IMR-90 (cell line): ENCODE measurements around the gene GLE1. TPM values are rescaled to one million over a fixed set of nuclear protein-coding genes. Genes with fewer than 3 reads are reported as not detected.

Source experiments
- ATAC-seq: fragments of 200-7000 bp; cut with Tn5 transposase; 2 replicates; pipeline ENCODE4 v1.9.1; 2020; ENCODE audit warnings: low read depth, mild to moderate bottlenecking, moderate library complexity
- BruUV-seq: library from RNA; stranded (reverse); fragments of 400-500 nt; replicated peaks from 2 replicates; lab custom pipeline; 2021; lab: Mats Ljungman, UMichigan
- CTCF ChIA-PET: fragments of 300-600 bp; formaldehyde crosslinking; extraction: SDS; loops from one replicate; lab custom pipeline; 2021; ENCODE audit warnings: antibody characterized with exemption; lab: Yijun Ruan, JAX
- POLR2A ChIA-PET: fragments of 300-600 bp; sonication (Branson Sonifier 250); formaldehyde crosslinking; loops from one replicate; lab custom pipeline; 2022; ENCODE audit warnings: antibody characterized with exemption; ENCODE audit not compliant: unreplicated experiment; lab: Charles Lee
- DNase-seq: peaks from one replicate; pipeline ENCODE4 v3.0.0; 2013
- H2AFZ ChIP-seq: replicated peaks from 2 replicates; pipeline ENCODE3; 2013; ENCODE audit warnings: low read length, mild to moderate bottlenecking; ENCODE audit not compliant: poor library complexity
- H2AK5ac ChIP-seq: 2 replicates; pipeline ENCODE4 v1.6.1; 2013; ENCODE audit warnings: low read depth, low read length, inconsistent platforms
- H2AK9ac ChIP-seq: replicated peaks from 2 replicates; pipeline ENCODE3; 2013; ENCODE audit warnings: mild to moderate bottlenecking, low read depth, low read length, moderate library complexity; ENCODE audit not compliant: poor library complexity
- H2BK120ac ChIP-seq: 2 replicates; pipeline ENCODE4 v1.6.1; 2013; ENCODE audit warnings: low read depth, low read length, inconsistent platforms
- H2BK15ac ChIP-seq: 3 replicates; pipeline ENCODE4 v1.6.1; 2013; ENCODE audit warnings: low read depth, low read length, inconsistent platforms
- H2BK20ac ChIP-seq: 2 replicates; pipeline ENCODE4 v1.6.1; 2013; ENCODE audit warnings: low read depth, mild to moderate bottlenecking, inconsistent platforms, low read length, moderate library complexity
- H2BK5ac ChIP-seq: 2 replicates; pipeline ENCODE4 v1.6.1; 2013; ENCODE audit warnings: mild to moderate bottlenecking, low read depth, low read length, inconsistent platforms; ENCODE audit not compliant: poor library complexity, severe bottlenecking
- H3K14ac ChIP-seq: replicated peaks from 2 replicates; pipeline ENCODE4 v1.6.1; 2013; ENCODE audit warnings: low read depth, low read length, inconsistent platforms
- H3K18ac ChIP-seq: 2 replicates; pipeline ENCODE4 v1.6.1; 2013; ENCODE audit warnings: low read depth, low read length, control low read depth
- H3K23ac ChIP-seq: 2 replicates; pipeline ENCODE4 v1.6.1; 2013; ENCODE audit warnings: low read depth, low read length, inconsistent platforms
- H3K27ac ChIP-seq: 2 replicates; pipeline ENCODE4 v1.5.1; 2013; ENCODE audit warnings: mild to moderate bottlenecking, control low read depth, low read length; ENCODE audit not compliant: insufficient read depth
- H3K27me3 ChIP-seq: 2 replicates; pipeline ENCODE4 v1.6.1; 2013; ENCODE audit warnings: low read length; ENCODE audit not compliant: control insufficient read depth, insufficient read depth
- H3K36me3 ChIP-seq: 2 replicates; pipeline ENCODE4 v1.6.1; 2013; ENCODE audit warnings: low read length, mixed read lengths; ENCODE audit not compliant: control insufficient read depth, insufficient read depth
- H3K4ac ChIP-seq: 2 replicates; pipeline ENCODE4 v1.6.1; 2013; ENCODE audit warnings: low read depth, low read length, inconsistent platforms
- H3K4me1 ChIP-seq: 2 replicates; pipeline ENCODE4 v1.6.1; 2013; ENCODE audit warnings: low read length, mixed read lengths; ENCODE audit not compliant: control insufficient read depth, insufficient read depth
- H3K4me2 ChIP-seq: 2 replicates; pipeline ENCODE4 v1.6.1; 2013; ENCODE audit warnings: low read depth, mild to moderate bottlenecking, control low read depth, low read length, moderate library complexity
- H3K4me3 ChIP-seq: 2 replicates; pipeline ENCODE4 v1.5.1; 2013; ENCODE audit warnings: low read depth, mild to moderate bottlenecking, control low read depth, low read length, moderate library complexity; ENCODE audit not compliant: insufficient read depth
- H3K56ac ChIP-seq: 2 replicates; pipeline ENCODE4 v1.6.1; 2013; ENCODE audit warnings: low read length, inconsistent platforms; ENCODE audit not compliant: insufficient read depth; ENCODE audit errors: extremely low read depth
- H3K79me1 ChIP-seq, 2 experiments: 2 replicates each; pipeline ENCODE4 v1.6.1; 2013; ENCODE audit warnings: low read length in 2 of 2, inconsistent platforms in 1 of 2, low read depth in 1 of 2
- H3K9ac ChIP-seq: 2 replicates; pipeline ENCODE4 v1.6.1; 2013; ENCODE audit warnings: low read depth, low read length, control low read depth
- H3K9me1 ChIP-seq: 2 replicates; pipeline ENCODE4 v1.6.1; 2013; ENCODE audit warnings: low read length, inconsistent platforms; ENCODE audit not compliant: insufficient read depth
- H3K9me3 ChIP-seq: 2 replicates; pipeline ENCODE4 v1.6.1; 2013; ENCODE audit warnings: low read length; ENCODE audit not compliant: control insufficient read depth, insufficient read depth
- H4K20me1 ChIP-seq: 2 replicates; pipeline ENCODE4 v1.6.1; 2013; ENCODE audit warnings: low read length, inconsistent platforms; ENCODE audit not compliant: insufficient read depth
- H4K5ac ChIP-seq: 2 replicates; pipeline ENCODE4 v1.6.1; 2013; ENCODE audit warnings: mild to moderate bottlenecking, low read depth, low read length, control low read depth
- H4K8ac ChIP-seq, 2 experiments: 2 replicates each; pipeline ENCODE4 v1.6.1; 2013; ENCODE audit warnings: low read depth in 2 of 2, low read length in 2 of 2, control low read depth in 1 of 2, inconsistent platforms in 1 of 2
- H4K91ac ChIP-seq: 2 replicates; pipeline ENCODE4 v1.6.1; 2013; ENCODE audit warnings: low read depth, low read length, inconsistent platforms; ENCODE audit not compliant: insufficient read depth
- BHLHE40 ChIP-seq: fragments of 150-350 bp; IDR thresholded peaks from 2 replicates; pipeline ENCODE4 v1.6.1; 2016; ENCODE audit warnings: mild to moderate bottlenecking, low read depth, low read length
- CEBPB ChIP-seq: IDR thresholded peaks from 2 replicates; pipeline ENCODE4 v1.6.1; 2012; ENCODE audit warnings: low read depth, low read length, improper control_type of control experiment
- ELK1 ChIP-seq: fragments of 150-350 bp; IDR thresholded peaks from 2 replicates; pipeline ENCODE4 v1.6.1; 2016; ENCODE audit warnings: low read depth, mild to moderate bottlenecking, low read length, moderate library complexity, borderline replicate concordance
- FOS ChIP-seq: fragments of 150-350 bp; IDR thresholded peaks from 2 replicates; pipeline ENCODE4 v1.6.1; 2016; ENCODE audit warnings: low read depth, low read length
- MAFK ChIP-seq: IDR thresholded peaks from 2 replicates; pipeline ENCODE4 v1.6.1; 2012; ENCODE audit warnings: low read depth, low read length, improper control_type of control experiment
- MAZ ChIP-seq: IDR thresholded peaks from 2 replicates; pipeline ENCODE4 v1.6.1; 2012; ENCODE audit warnings: low read depth, mild to moderate bottlenecking, low read length, improper control_type of control experiment, moderate library complexity, borderline replicate concordance
- MXI1 ChIP-seq: IDR thresholded peaks from 2 replicates; pipeline ENCODE4 v1.6.1; 2012; ENCODE audit warnings: low read depth, mild to moderate bottlenecking, low read length, moderate library complexity, borderline replicate concordance
- NFE2L2 ChIP-seq: fragments of 150-350 bp; IDR thresholded peaks from 2 replicates; pipeline ENCODE4 v1.6.1; 2016; ENCODE audit warnings: low read depth, mild to moderate bottlenecking, low read length
- RAD21 ChIP-seq: IDR thresholded peaks from 2 replicates; pipeline ENCODE4 v1.6.1; 2012; ENCODE audit warnings: low read length, improper control_type of control experiment
- RCOR1 ChIP-seq: IDR thresholded peaks from 2 replicates; pipeline ENCODE4 v1.6.1; 2012; ENCODE audit warnings: mild to moderate bottlenecking, low read length, improper control_type of control experiment; ENCODE audit not compliant: insufficient replicate concordance
- RFX5 ChIP-seq: IDR thresholded peaks from 2 replicates; pipeline ENCODE4 v1.8.0; 2012; ENCODE audit warnings: low read depth, mild to moderate bottlenecking, low read length, moderate library complexity
- SMC3 ChIP-seq: fragments of 150-350 bp; IDR thresholded peaks from 2 replicates; pipeline ENCODE4 v1.6.1; 2016; ENCODE audit warnings: low read depth, mild to moderate bottlenecking, antibody characterized with exemption, low read length, moderate library complexity
- USF2 ChIP-seq: fragments of 150-350 bp; IDR thresholded peaks from 2 replicates; pipeline ENCODE4 v1.6.1; 2017; ENCODE audit warnings: mild to moderate bottlenecking, antibody characterized with exemption, low read length, low read depth
- WGBS, 2 experiments: methylation state at CpG; one replicate each; pipeline versions ENCODE4 v1.1.5 to v1.1.7; 2013; ENCODE audit warnings: missing lambda C conversion rate in 2 of 2; ENCODE audit not compliant: insufficient read length in 1 of 2; ENCODE audit errors: extremely low coverage in 2 of 2; 5-methylcytosine and 5-hydroxymethylcytosine counted together
- dilution Hi-C: fragments of 300-500 bp; cut with HindIII; formaldehyde crosslinking; loops from one replicate; pipeline ENCODE4 v1.14.3; 2018; ENCODE audit warnings: low sequenced_read_pairs; ENCODE audit not compliant: unreplicated experiment
- in situ Hi-C: fragments of 300-500 bp; cut with MboI; formaldehyde crosslinking; loops from 3 replicates; pipeline ENCODE4 v1.14.3; 2019; ENCODE audit warnings: low sequenced_read_pairs, inconsistent platforms, mixed read lengths
- intact Hi-C: fragments of 100-400 bp; cut with micrococcal nuclease; formaldehyde crosslinking; loops from 2 replicates; pipeline ENCODE4 v1.10.0; 2022
- polyA plus RNA-seq, 3 experiments: library from polyadenylated mRNA; depleted of rRNA; stranded (reverse); fragments of >200 nt; gene quantifications; 2 replicates each; pipeline ENCODE4 v1.2.3, GENCODE V29; 2012; ENCODE audit warnings: low replicate concordance in 1 of 3
- total RNA-seq: library from RNA; depleted of rRNA; stranded (reverse); fragments of >200 nt; gene quantifications from 2 replicates; pipeline ENCODE4 v1.2.3, GENCODE V29; 2012

Gene GLE1
- total and polyA plus RNA-seq, 2 of the 4 experiments (the other 2 are of a cell fraction), result 14.3 to 39.4 TPM

GRCh38 chr9:128575469-128575868, 71.0 kb downstream of the GLE1 start:
- 100% methylated on average over 2 of the region's 4 CpGs; no CpG with 5 or more reads in 1 of the 2 experiments for WGBS, 2 experiments
- peaks cover 24% of the 10 kb centered on the region for H4K20me1 ChIP-seq

More at GRCh38 chr9:128575469-128575868, 71.0 kb downstream of the GLE1 start:
- Histone ChIP-seq H2AK5ac (no peak overlapping the region), H2BK120ac (no peak overlapping the region), H3K4me3 (no peak overlapping the region), H2AFZ (no peak overlapping the region), H3K4me1 (no peaks in the 10 kb centered on the region), H3K27me3 (no peaks in the 10 kb centered on the region), H3K9me3 (no peaks in the 10 kb centered on the region), H2BK20ac (no peak overlapping the region), H4K5ac (no peak overlapping the region), H3K9ac (no peak overlapping the region), H3K56ac (no peak overlapping the region), H2BK5ac (no peak overlapping the region), H3K4ac (no peak overlapping the region), H3K36me3 (peaks cover 67% of the 10 kb centered on the region), H3K9me1 (peaks cover 16% of the 10 kb centered on the region), H4K8ac (no peak overlapping the region), H4K91ac (no peak overlapping the region), H3K18ac (no peak overlapping the region), H3K4me2 (no peak overlapping the region), H2BK15ac (no peak overlapping the region), H3K14ac (no peak overlapping the region), H3K23ac (no peak overlapping the region), H3K27ac (no peak overlapping the region), H2AK9ac (no peak overlapping the region), H3K79me1 (peaks cover 33 to 47% of the 10 kb centered on the region in 2 experiments)
- in situ Hi-C loops, result no loop called here
- dilution Hi-C loops, result no loop called here
- no TSS peak for BruUV-seq
- no peak for DNase-seq
- TF ChIP-seq MXI1, result no peak
- TF ChIP-seq RAD21, result no peak
- TF ChIP-seq CEBPB, result no peak
- TF ChIP-seq MAFK, result no peak
- no peak for TF ChIP-seq SMC3
- TF ChIP-seq FOS, result no peak
- TF ChIP-seq MAZ, result no peak
- TF ChIP-seq BHLHE40, result no peak
- no peak for TF ChIP-seq RCOR1
- no peak for TF ChIP-seq RFX5
- TF ChIP-seq USF2, result no peak
- no peak for TF ChIP-seq ELK1
- TF ChIP-seq NFE2L2, result no peak
- no peak for ATAC-seq
- intact Hi-C loops, result loop anchor here (5.0 to 10.0 kb wide), 2 partner anchors 37 to 119 kb away; no protein-coding TSS in a partner anchor
- POLR2A ChIA-PET, result no interaction called here
- CTCF ChIA-PET, result no interaction called here
